ENCODE results near the gene ZBTB21.

The ZBTB21 gene

GRCh38 chr21:42059141-42059540, 49.0 kb upstream of the ZBTB21 start:
- no peak for ATAC-seq
- TF ChIP-seq CSDC2 (CRISPR knock-in tag; IDR thresholded peaks at IDR 0.05): no peak
- TF ChIP-seq BACH2 (CRISPR knock-in tag; IDR thresholded peaks at IDR 0.05; ENCODE audit: borderline replicate concordance): no peak
- no peak for TF ChIP-seq ZNF565 (CRISPR knock-in tag; conservative IDR thresholded peaks at IDR 0.05; ENCODE audit: low read depth)
- no peak for TF ChIP-seq SNAI2 (CRISPR knock-in tag; IDR thresholded peaks at IDR 0.05)
- TF ChIP-seq POU6F1 (CRISPR knock-in tag; IDR thresholded peaks at IDR 0.05; ENCODE audit: borderline replicate concordance, low read depth): no peak
- TF ChIP-seq OSR1 (CRISPR knock-in tag; IDR thresholded peaks at IDR 0.05): no peak
- no peak for TF ChIP-seq ZFP3 (CRISPR knock-in tag; IDR thresholded peaks at IDR 0.05)
- no peak for TF ChIP-seq GLIS3 (CRISPR knock-in tag; IDR thresholded peaks at IDR 0.05)
- TF ChIP-seq RARB (CRISPR knock-in tag; IDR thresholded peaks at IDR 0.05): no peak
- no peak for TF ChIP-seq ISL1 (CRISPR knock-in tag; IDR thresholded peaks at IDR 0.05)
- no peak for TF ChIP-seq ARNTL (CRISPR knock-in tag; IDR thresholded peaks at IDR 0.05; ENCODE audit: borderline replicate concordance, low read depth)
- no peak for TF ChIP-seq PATZ1 (CRISPR knock-in tag; IDR thresholded peaks at IDR 0.05; ENCODE audit: borderline replicate concordance)
- TF ChIP-seq TOX (CRISPR knock-in tag; IDR thresholded peaks at IDR 0.05; ENCODE audit: borderline replicate concordance): no peak
- TF ChIP-seq CSRNP3 (CRISPR knock-in tag; IDR thresholded peaks at IDR 0.05): no peak

- ATAC-seq: no peak
- TF ChIP-seq OSR1 (CRISPR knock-in tag; IDR thresholded peaks at IDR 0.05): no peak
- no peak for TF ChIP-seq POU6F1 (CRISPR knock-in tag; IDR thresholded peaks at IDR 0.05; ENCODE audit: borderline replicate concordance, low read depth)
Observed at GRCh38 chr21:42058631-42059111, 48.5 kb upstream of the ZBTB21 start.

GRCh38 chr21:42057851-42058437, 47.8 kb upstream of the ZBTB21 start:
- no peak for TF ChIP-seq ZFP30 (CRISPR knock-in tag; IDR thresholded peaks at IDR 0.05)
- TF ChIP-seq GLIS3 (CRISPR knock-in tag; IDR thresholded peaks at IDR 0.05): no peak
- no peak for TF ChIP-seq PATZ1 (CRISPR knock-in tag; IDR thresholded peaks at IDR 0.05; ENCODE audit: borderline replicate concordance)
- TF ChIP-seq TCF4 (CRISPR knock-in tag; IDR thresholded peaks at IDR 0.05; ENCODE audit: borderline replicate concordance): no peak
- TF ChIP-seq BACH2 (CRISPR knock-in tag; IDR thresholded peaks at IDR 0.05; ENCODE audit: borderline replicate concordance): no peak
- TF ChIP-seq ARNTL (CRISPR knock-in tag; IDR thresholded peaks at IDR 0.05; ENCODE audit: borderline replicate concordance, low read depth): no peak
- no peak for TF ChIP-seq PPARA (CRISPR knock-in tag; IDR thresholded peaks at IDR 0.05; ENCODE audit: borderline replicate concordance)
- TF ChIP-seq ZNF70 (CRISPR knock-in tag; IDR thresholded peaks at IDR 0.05): no peak
- TF ChIP-seq CREB5 (CRISPR knock-in tag; IDR thresholded peaks at IDR 0.05; ENCODE audit: low read depth): no peak
- no peak for TF ChIP-seq TSHZ2 (CRISPR knock-in tag; IDR thresholded peaks at IDR 0.05)
- TF ChIP-seq ZNF8 (CRISPR knock-in tag; IDR thresholded peaks at IDR 0.05): no peak
- no peak for TF ChIP-seq CSRNP3 (CRISPR knock-in tag; IDR thresholded peaks at IDR 0.05)
- no peak for TF ChIP-seq ZNF565 (CRISPR knock-in tag; conservative IDR thresholded peaks at IDR 0.05; ENCODE audit: low read depth)
- ATAC-seq: no peak
